KMS-11 (cell line): ENCODE data around the gene SH3BP4.

ENCODE experiments used
- H2AFZ ChIP-seq: fragments of 200-600 bp; sonication (generic); 2 replicates; pipeline ENCODE4 v1.6.1; 2016; ENCODE audit warnings: antibody characterized with exemption, mixed run types, low read depth
- H3K27ac ChIP-seq: fragments of 200-600 bp; sonication (generic); 2 replicates; pipeline ENCODE4 v1.6.1; 2016; ENCODE audit warnings: mild to moderate bottlenecking, mixed run types
- H3K27me3 ChIP-seq: fragments of 200-600 bp; sonication (generic); 2 replicates; pipeline ENCODE4 v1.6.1; 2017; ENCODE audit warnings: mild to moderate bottlenecking, low read depth, mixed run types, moderate library complexity; ENCODE audit not compliant: insufficient read depth
- H3K36me3 ChIP-seq: fragments of 200-600 bp; sonication (generic); 2 replicates; pipeline ENCODE4 v1.6.1; 2017; ENCODE audit warnings: mild to moderate bottlenecking, mixed run types; ENCODE audit not compliant: insufficient read depth
- H3K4me1 ChIP-seq: fragments of 200-600 bp; sonication (generic); 2 replicates; pipeline ENCODE4 v1.6.1; 2016; ENCODE audit warnings: mild to moderate bottlenecking, low read depth, mixed run types; ENCODE audit not compliant: poor library complexity, severe bottlenecking
- H3K4me2 ChIP-seq: fragments of 200-600 bp; sonication (generic); 2 replicates; pipeline ENCODE4 v1.7.0; 2016; ENCODE audit warnings: mild to moderate bottlenecking, mixed run types
- H3K4me3 ChIP-seq: fragments of 200-600 bp; sonication (generic); IDR thresholded peaks from 2 replicates; pipeline ENCODE4 v1.6.1; 2017; ENCODE audit warnings: low read depth, low read length, mixed read lengths; ENCODE audit not compliant: insufficient read depth
- H3K79me2 ChIP-seq: fragments of 200-600 bp; sonication (generic); 2 replicates; pipeline ENCODE4 v1.6.1; 2016; ENCODE audit warnings: low read depth, mixed run types; ENCODE audit not compliant: insufficient read depth
- H3K9ac ChIP-seq: fragments of 200-600 bp; sonication (generic); 2 replicates; pipeline ENCODE4 v1.6.1; 2016; ENCODE audit warnings: mild to moderate bottlenecking, mixed run types
- H4K20me1 ChIP-seq: fragments of 200-600 bp; sonication (generic); 2 replicates; pipeline ENCODE4 v1.6.1; 2016; ENCODE audit warnings: mild to moderate bottlenecking, mixed run types; ENCODE audit not compliant: insufficient read depth
- TF ChIP-seq, protein P1 (sequence below): fragments of 200-600 bp; sonication (generic); conservative IDR thresholded peaks from 2 replicates; pipeline ENCODE4 v1.6.1; 2017; ENCODE audit warnings: low read depth, mild to moderate bottlenecking, antibody characterized with exemption, low read length, moderate library complexity, mixed read lengths

Gene SH3BP4

GRCh38 chr2:235066895-235067294 lies 115.1 kb downstream of the SH3BP4 start:
- no peaks in the 10 kb centered on the region for H3K36me3 ChIP-seq
- H3K4me3 ChIP-seq: no peak overlapping the region
- H3K79me2 ChIP-seq: no peaks in the 10 kb centered on the region
- no peaks in the 10 kb centered on the region for H3K4me1 ChIP-seq
- no peaks in the 10 kb centered on the region for H3K27me3 ChIP-seq
- no peak overlapping the region for H3K9ac ChIP-seq
- H3K4me2 ChIP-seq: no peak overlapping the region
- H4K20me1 ChIP-seq: no peaks in the 10 kb centered on the region
- TF ChIP-seq, protein P1, sequence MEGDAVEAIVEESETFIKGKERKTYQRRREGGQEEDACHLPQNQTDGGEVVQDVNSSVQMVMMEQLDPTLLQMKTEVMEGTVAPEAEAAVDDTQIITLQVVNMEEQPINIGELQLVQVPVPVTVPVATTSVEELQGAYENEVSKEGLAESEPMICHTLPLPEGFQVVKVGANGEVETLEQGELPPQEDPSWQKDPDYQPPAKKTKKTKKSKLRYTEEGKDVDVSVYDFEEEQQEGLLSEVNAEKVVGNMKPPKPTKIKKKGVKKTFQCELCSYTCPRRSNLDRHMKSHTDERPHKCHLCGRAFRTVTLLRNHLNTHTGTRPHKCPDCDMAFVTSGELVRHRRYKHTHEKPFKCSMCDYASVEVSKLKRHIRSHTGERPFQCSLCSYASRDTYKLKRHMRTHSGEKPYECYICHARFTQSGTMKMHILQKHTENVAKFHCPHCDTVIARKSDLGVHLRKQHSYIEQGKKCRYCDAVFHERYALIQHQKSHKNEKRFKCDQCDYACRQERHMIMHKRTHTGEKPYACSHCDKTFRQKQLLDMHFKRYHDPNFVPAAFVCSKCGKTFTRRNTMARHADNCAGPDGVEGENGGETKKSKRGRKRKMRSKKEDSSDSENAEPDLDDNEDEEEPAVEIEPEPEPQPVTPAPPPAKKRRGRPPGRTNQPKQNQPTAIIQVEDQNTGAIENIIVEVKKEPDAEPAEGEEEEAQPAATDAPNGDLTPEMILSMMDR: no peak
- no peak overlapping the region for H3K27ac ChIP-seq
- no peak overlapping the region for H2AFZ ChIP-seq

GRCh38 chr2:235068701-235069100 lies 116.9 kb downstream of the SH3BP4 start:
- no peak overlapping the region for H2AFZ ChIP-seq
- H3K36me3 ChIP-seq: no peaks in the 10 kb centered on the region
- no peak overlapping the region for H3K27ac ChIP-seq
- no peak overlapping the region for H3K4me2 ChIP-seq
- no peaks in the 10 kb centered on the region for H4K20me1 ChIP-seq
- no peak overlapping the region for H3K4me3 ChIP-seq
- no peak overlapping the region for H3K9ac ChIP-seq
- no peaks in the 10 kb centered on the region for H3K27me3 ChIP-seq
- H3K79me2 ChIP-seq: no peaks in the 10 kb centered on the region
- TF ChIP-seq, protein P1: no peak
- H3K4me1 ChIP-seq: no peaks in the 10 kb centered on the region

GRCh38 chr2:235070063-235070706 lies 118.4 kb downstream of the SH3BP4 start:
- H3K27me3 ChIP-seq: no peaks in the 10 kb centered on the region
- no peaks in the 10 kb centered on the region for H3K36me3 ChIP-seq
- H3K9ac ChIP-seq: no peak overlapping the region
- H3K27ac ChIP-seq: no peak overlapping the region
- TF ChIP-seq, protein P1: no peak
- no peak overlapping the region for H2AFZ ChIP-seq
- H4K20me1 ChIP-seq: no peaks in the 10 kb centered on the region
- no peak overlapping the region for H3K4me2 ChIP-seq
- H3K4me1 ChIP-seq: no peaks in the 10 kb centered on the region
- H3K79me2 ChIP-seq: no peaks in the 10 kb centered on the region
- H3K4me3 ChIP-seq: no peak overlapping the region

GRCh38 chr2:235073868-235074413 lies 122.1 kb downstream of the SH3BP4 start:
- Histone ChIP-seq H3K4me3 (no peak overlapping the region), H3K27me3 (no peaks in the 10 kb centered on the region), H3K9ac (no peak overlapping the region), H3K27ac (no peak overlapping the region), H3K4me1 (no peaks in the 10 kb centered on the region), H2AFZ (no peak overlapping the region), H4K20me1 (no peaks in the 10 kb centered on the region), H3K4me2 (no peak overlapping the region), H3K79me2 (no peaks in the 10 kb centered on the region), H3K36me3 (no peaks in the 10 kb centered on the region)
- TF ChIP-seq, protein P1: no peak
